Activated T-helper 1 cell treated with anti-CD3 and anti-CD28 coated beads, Interleukin-2, amount 50 U/mL, for 16 hours (primary cell): Measurements from ENCODE around the gene PNPLA6.

Experiments used
- DNase-seq, 2 donors: peaks; one replicate each; pipeline ENCODE4 v3.0.0-alpha.2; 2020; ENCODE audit warnings: low read depth in 1 of 2, low spot score in 1 of 2

The PNPLA6 gene

DNA sequence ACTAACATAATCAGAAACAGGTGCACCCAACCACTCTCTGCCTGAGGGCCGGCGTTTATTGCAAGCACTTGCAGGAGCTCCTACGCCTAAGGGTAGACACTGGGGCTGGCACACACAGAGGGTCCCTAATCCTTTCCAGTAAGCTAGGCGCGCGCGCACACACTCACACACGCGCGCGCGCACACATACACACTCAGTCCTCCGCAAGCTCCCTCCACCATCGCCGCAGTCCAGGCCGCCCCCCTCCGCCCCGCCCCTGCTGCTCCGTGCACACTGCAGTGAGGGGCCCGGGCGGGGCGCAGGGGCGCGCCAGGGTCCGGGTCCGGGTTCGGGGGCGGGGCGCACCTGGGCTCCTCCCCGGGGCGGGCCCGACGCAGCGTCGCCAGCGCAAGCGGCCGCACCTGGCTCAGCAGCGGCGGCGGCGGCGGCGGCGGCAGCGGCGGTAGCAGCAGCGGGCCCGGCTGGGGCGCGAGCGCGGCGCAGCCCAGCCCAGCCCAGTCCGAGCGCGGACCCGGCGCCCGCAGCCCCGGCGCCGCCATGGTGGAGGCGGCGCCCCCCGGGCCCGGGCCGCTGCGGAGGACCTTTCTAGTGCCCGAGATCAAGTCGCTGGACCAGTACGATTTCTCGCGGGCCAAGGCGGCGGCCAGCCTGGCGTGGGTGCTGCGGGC lies 60.1 kb downstream of the PNPLA6 start, which contains the start of gene CAMSAP3:
Gene CAMSAP3 (plus strand): TSS at position 398 of the 668 bp plus-strand sequence. CDS start 140 bp downstream, at position 538.
- DNase-seq, result peak in 1 of 2 donors; percentile 19

DNA sequence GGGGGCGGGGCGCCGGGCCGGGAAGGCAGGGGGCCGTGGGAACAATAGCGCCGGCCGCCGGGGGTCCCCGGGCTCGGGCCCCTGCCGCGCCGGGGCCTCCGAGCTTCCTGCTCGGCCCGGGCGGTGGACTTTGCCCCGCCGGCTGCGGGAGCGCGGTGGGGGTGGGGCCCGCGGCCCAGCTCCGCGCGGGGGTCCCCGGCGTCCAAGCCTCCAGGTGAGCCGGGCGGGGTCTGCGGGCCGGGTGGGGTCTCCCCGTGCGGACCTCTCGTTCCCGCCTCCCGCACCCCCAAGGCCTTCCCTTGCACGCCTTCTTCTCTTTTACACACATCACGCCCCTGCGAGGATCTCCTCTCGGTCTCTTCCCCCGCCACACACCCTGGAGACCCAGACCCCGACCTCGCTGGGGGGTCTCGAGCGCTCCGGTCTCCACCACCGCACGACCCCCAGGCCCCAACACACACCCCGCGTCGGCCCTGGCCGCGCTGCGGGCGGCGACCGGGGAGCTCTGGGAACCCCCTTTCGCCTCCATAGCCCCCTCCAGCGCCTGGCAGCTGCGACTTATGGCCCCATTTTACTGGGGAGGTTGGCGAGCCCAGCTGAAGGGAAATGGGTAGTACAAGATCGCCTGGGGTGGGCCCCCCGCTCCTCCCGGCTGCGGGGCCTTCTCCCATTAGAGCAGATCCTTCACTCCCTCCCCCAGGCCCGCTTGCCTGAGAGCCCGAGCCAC lies 60.9 kb downstream of the PNPLA6 start:
- DNase-seq, result no peak

DNA sequence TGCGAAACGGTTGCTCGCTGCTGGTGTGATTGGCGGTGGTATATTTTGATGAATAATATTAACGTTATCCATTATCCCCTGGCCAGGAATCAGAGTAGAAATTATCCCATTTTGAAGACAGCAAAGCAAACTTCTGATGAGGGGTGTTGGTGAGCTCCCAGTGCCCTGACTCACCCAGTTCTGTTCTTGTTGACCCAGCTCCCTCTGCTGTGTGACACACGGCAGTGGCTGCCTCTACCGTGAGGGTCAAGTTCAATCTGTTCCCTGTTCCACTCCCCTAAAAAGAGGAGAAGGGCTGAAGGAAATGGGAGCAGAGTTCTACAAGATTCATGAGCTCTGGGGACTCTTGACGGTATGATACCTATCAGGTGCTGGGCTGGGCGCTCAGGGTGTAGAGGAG lies 62.2 kb downstream of the PNPLA6 start:
- DNase-seq, result no peak

DNA sequence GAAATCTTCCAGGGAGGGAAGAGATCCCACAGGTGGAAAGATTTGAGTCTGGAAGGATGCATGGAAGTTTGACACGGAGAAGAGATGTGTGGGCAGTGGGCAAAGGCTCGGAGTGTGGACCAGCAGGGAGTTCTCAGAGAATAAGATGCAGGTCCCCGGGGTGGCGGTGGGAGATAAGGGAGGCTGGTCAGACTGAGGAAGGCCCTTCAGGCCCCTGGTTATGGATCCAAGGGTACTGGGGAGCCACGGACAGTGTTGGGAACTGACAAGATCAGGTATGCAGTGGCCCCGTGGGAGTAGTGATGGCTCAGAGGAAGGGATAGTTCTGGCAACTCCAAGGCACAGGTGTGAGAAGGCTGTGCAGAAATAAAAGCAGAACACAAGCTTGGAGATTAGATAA lies 62.7 kb downstream of the PNPLA6 start:
- DNase-seq, result no peak

DNA sequence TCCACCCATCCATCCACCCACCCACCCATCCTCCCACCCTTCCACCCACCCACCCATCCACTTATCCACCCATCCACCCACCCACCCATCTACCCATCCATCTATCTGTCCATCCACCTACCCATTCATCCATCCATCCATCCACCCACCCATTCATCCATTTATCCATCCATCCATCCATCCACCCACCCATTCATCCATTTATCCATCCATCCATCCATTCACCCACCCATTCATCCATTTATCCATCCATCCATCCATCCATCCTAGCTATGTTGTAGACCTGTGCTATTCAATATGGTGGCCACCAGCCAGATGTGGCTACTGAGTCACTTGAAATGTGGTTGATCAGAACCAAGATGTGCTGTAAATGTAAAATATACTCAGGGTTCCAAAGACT lies 65.2 kb downstream of the PNPLA6 start:
- no peak for DNase-seq

DNA sequence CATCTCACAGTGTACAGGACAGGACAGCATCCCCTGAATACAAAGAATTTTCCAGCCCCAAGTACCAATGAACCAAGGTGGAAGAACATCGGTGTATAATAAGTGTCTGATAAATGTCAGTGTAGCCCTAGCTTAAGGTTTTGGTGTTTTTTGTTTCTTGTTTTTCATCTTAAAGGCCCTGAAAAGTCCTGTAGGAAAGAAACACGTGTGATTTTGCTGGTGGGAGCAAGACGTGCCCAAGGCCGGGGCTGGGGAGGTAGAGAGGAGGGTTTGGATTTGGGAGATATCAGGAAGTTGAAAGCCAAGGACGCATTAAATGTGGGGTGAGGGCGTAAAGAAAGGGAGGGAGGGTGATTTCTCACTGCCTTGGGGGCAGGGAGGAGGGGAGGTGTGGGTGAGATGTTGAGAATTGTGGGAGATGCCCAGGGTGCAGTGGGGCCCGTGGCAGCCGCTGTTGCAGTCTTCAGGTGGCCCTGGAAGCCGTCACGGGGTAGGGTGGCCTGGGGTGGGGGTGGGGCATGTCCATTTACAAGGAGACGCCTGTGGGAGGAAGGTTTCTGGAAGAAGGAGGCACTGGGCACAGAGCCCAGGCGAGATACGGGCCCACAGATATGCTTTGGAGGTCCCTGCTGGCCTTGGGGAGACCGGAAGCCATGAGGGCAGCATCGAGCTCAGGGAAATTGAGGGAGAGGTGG lies 66.9 kb downstream of the PNPLA6 start:
- DNase-seq, result no peak

DNA sequence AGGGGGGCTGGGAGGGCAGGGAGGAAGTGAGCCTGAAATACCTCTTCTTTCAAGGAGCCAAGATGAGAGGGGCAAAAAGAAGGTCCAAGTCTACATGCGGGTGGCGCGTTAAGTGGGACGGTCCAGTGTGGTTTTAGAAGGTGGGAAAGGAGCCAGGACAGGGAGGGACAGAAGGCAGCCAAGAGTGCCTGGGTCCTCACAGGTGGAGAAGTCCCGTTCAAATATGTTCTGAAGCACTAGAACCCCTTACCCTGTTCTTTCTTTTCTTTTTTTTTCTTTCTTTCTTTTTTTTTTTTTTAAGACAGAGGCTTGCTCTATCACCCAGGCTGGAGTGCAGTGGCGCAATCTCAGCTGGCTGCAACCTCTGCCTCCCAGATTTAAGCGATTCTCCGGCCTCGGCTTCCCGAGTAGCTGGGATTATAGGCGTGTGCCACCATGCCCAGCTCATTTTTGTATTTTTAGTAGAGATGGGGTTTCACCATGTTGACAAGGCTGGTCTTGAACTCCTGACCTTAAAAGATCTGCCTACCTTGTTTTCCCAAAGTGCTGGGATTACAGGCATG lies 67.5 kb downstream of the PNPLA6 start:
- DNase-seq, result no peak

DNA sequence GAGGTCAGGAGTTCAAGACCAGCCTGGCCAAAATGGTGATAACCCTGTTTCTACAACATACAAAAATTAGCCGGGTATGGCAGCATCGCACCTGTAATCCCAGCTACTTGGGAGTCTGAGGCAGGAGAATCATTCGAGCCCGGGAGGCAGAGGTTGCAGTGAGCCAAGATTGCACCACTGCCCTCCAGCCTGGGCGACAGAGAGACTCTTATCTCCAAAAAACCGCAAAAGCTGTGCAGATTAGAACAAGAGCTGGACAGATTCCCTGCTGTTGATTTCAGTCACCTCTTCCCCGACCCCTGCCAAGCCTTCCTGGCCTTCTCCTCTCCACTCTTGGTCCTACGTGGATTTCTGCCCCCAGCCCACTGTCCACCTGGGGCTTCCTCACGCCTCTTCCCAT lies 68.4 kb downstream of the PNPLA6 start:
- no peak for DNase-seq

DNA sequence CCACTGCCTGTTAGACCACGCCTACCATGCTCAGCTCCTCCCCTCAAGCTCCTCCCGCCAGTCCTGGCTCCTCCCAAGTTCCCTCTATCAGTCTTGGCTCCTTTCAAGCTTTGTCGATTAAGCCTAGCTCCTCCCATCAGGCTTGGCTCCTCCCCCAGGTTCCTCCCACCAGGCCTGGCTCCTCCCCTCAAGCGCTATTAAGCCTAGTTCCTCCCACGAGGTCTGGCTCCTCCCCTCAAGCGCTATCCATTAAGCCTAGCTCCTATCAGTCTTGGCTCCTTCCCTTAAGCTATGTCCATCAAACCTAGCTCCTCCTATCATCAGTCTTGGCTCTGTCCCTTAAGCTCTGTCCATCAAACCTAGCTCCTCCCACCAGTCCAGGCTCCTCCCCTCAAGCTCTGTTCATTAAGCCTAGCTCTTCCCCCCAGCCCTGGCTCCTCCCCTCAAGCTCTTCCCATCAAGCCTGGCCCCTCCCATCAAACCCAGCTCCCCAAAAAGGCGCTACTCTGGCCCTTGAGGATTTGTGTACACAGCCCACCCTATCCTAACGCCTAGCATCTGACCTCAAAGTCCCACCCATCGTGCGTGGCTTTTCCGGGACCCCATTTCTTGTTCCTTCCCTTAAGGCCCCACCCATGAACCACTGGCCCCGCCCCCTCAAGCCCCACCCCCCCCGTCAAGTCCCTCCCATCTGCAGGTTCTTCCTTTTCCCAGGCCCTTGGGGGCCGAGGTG lies 70.1 kb downstream of the PNPLA6 start:
- DNase-seq, result no peak

DNA sequence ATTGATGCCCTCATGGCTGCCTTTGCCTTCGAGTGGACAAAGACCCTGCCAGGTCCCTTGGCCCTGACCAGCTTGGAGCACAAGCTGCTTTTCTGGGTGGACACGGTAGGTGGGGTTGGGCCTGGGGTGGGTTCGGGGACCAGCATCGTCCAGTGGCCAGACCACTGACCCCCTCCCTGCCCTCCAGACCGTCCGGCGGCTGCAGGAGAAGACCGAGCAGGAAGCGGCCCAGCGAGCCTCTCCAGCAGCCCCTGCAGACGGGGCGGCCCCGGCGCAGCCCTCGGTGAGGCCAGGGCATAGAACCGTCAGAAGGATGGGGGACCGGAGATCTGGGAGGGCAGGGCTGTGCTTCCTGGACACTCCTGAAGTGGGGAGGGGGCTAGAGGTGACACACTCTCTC lies 70.8 kb downstream of the PNPLA6 start:
- no peak for DNase-seq

DNA sequence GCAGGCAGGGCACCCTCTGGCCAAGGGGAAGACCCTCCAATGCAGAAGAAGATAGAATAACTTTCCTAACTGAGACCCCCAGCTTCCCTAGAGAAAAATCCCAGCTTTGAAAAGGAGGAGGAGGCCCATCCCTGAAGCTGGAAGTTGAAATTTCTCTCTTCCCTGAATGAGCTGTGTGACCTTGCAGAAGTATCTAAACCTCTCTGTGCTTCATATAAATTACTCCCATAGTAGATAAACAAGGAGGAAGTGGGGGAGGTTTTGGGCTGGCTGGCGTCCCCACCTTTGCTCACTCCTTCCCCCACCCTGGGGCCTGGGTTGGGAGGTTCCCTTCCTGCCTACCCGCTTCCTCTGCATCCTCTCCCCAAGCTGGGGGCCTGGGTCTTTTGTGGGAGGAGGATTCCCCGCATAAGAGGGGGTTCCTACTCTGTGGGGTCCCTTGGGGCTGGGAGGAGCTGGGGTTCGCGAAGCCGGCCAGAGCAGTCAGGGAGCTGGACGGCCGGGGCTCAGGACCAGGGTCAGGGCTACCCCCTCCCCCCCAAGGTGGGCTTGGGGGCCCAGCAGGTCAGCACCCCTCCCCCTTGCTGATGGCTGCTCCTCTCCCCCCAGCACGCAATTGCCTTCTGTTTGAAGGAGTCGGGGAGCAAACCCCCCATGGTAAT lies 71.8 kb downstream of the PNPLA6 start:
- no peak for DNase-seq

DNA sequence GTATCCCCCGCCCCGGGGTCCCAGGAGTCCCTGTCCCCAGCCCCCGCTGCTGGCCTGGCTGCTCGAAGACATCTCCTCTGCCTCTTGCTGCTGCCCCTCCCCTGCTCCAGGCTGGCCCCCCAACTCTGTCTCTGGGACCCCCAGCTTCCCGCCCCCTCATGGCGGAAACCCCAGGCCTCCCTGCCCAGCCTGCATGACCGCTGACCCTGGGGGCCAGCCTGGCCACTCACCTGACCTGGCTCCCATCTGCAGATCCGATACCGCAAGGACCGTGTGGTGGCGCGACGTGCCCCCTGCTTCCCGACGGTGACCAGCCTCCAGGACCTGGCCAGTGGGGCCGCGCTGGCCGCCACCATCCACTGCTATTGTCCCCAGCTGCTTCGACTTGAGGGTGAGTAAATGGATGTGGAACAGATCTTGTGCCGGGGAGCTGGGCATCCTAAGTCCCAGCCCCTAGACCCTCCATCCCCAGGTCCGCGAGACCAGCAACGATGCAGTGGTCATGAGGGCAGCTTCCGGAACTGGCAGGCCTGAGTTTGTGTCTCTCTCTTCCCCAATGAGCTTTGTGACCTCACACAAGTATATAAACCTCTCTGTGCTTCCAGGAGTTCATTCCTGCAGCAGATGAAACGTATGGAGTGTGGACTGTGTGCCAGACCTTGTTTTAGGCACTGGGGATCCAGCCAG lies 72.5 kb downstream of the PNPLA6 start:
- DNase-seq, result no peak

DNA sequence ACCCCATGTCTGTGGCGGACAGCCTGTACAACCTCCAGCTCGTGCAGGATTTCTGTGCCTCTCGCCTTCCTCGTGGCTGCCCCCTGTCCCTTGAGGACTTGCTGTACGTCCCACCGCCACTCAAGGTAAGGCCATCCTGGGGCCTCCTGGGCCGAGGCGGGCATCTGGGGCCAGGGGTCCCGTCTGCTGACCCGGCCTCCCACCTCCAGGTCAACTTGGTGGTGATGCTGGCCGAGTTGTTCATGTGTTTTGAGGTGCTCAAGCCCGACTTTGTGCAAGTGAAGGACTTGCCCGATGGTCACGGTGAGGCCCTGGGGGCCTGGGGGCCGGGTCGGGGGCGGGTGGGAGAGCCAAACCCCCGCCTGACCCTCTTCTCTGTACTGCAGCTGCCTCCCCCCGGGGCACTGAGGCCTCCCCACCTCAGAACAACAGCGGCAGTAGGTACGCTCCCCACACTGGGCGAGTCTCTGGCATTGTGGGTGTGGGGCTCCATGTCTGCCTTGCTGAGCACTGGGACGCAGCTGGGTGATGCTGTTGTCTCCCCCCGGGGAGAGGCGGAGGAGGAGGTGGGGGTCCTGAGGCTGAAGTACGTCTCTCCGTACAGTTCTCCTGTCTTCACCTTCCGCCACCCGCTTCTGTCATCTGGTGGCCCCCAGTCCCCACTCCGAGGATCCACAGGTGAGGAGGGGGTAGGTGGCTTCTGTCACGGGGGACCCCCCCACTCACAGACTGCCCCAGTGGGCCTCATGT lies 75.1 kb downstream of the PNPLA6 start:
- DNase-seq, result no peak
